Gastroesophageal sphincter (tissue), 3 donors: ENCODE results near the gene RPTOR.

Experiments used
- CTCF ChIP-seq, 4 experiments: fragments of 200-600 bp in 2 of 4; fragments of 450-650 bp in 2 of 4; sonication (generic) in 1 of 4; IDR thresholded peaks; one replicate each; pipeline ENCODE4 v1.5.1; 2017 to 2019; ENCODE audit warnings: antibody characterized with exemption in 4 of 4, mild to moderate bottlenecking in 2 of 4, moderate library complexity in 2 of 4
- EP300 ChIP-seq: sonication (generic); formaldehyde crosslinking; IDR thresholded peaks from one replicate; pipeline ENCODE4 v1.6.1; 2017; ENCODE audit warnings: antibody characterized with exemption, mild to moderate bottlenecking
- POLR2A ChIP-seq, 2 donors: fragments of 450-650 bp; IDR thresholded peaks; one replicate each; pipeline ENCODE4 v1.6.1; 2017; ENCODE audit warnings: antibody characterized with exemption in 2 of 2, mild to moderate bottlenecking in 2 of 2, moderate library complexity in 1 of 2
- POLR2AphosphoS5 ChIP-seq: sonication (generic); formaldehyde crosslinking; IDR thresholded peaks from one replicate; pipeline ENCODE4 v1.6.1; 2017; ENCODE audit warnings: antibody characterized with exemption

- TF ChIP-seq CTCF (IDR thresholded peaks at IDR 0.05), result no peak
- no peak for TF ChIP-seq POLR2A (IDR thresholded peaks at IDR 0.05)
- TF ChIP-seq POLR2AphosphoS5, result no peak
- no peak for TF ChIP-seq EP300
These were observed 348.4 kb downstream of the RPTOR start for GRCh38 chr17:80892900-80893603.
